HepG2 (cell line): ENCODE results near the gene THRA. TPM values are rescaled to one million over a fixed set of nuclear protein-coding genes. Genes with fewer than 3 reads are reported as not detected.
A peak's percentile ranks its signal among the peaks of the same experiment; 100 is the strongest.

Experiments
- ARNTL ChIP-seq: sonication (generic); formaldehyde crosslinking; IDR thresholded peaks from 2 replicates; pipeline ENCODE4 v1.4.0; 2020; ENCODE audit warnings: mild to moderate bottlenecking, missing genetic modification reagents
- ASH2L ChIP-seq: fragments of 300-600, 200-600 bp; sonication (generic); IDR thresholded peaks from 2 replicates; pipeline ENCODE4 v1.7.0; 2017; ENCODE audit warnings: low read depth, mild to moderate bottlenecking, moderate library complexity, mixed read lengths, low read length; ENCODE audit not compliant: insufficient read length
- ATF1 ChIP-seq: IDR thresholded peaks from 2 replicates; pipeline ENCODE4 v1.6.1; 2016; ENCODE audit warnings: mild to moderate bottlenecking, control low read depth
- BRD4 ChIP-seq: sonication (generic); formaldehyde crosslinking; IDR thresholded peaks from 2 replicates; pipeline ENCODE4 v1.4.0; 2020; ENCODE audit warnings: missing genetic modification reagents
- FOXP1 ChIP-seq, 2 experiments: fragments of 450-650 bp in 1 of 2; IDR thresholded peaks; 2 replicates each; pipeline ENCODE4 v1.6.1; 2017 to 2018; ENCODE audit warnings: antibody characterized with exemption in 1 of 2
- GABPB1 ChIP-seq: IDR thresholded peaks from 2 replicates; pipeline ENCODE4 v1.6.1; 2016; ENCODE audit warnings: mild to moderate bottlenecking, missing genetic modification reagents, moderate library complexity, missing compliant biosample characterization
- GFI1 ChIP-seq: sonication (generic); formaldehyde crosslinking; IDR thresholded peaks from 2 replicates; pipeline ENCODE4 v1.5.0; 2020; ENCODE audit warnings: missing genetic modification reagents, mild to moderate bottlenecking, borderline replicate concordance
- HNRNPLL ChIP-seq: fragments of 200-400 bp; formaldehyde crosslinking; IDR thresholded peaks from 2 replicates; pipeline ENCODE4 v1.6.1; 2017; ENCODE audit warnings: mild to moderate bottlenecking, low read depth, low read length; ENCODE audit not compliant: poor library complexity, severe bottlenecking
- NFKB2 ChIP-seq: sonication (generic); formaldehyde crosslinking; IDR thresholded peaks from 2 replicates; pipeline ENCODE4 v1.4.0; 2020; ENCODE audit warnings: missing genetic modification reagents, borderline replicate concordance
- PPARG ChIP-seq: conservative IDR thresholded peaks from 2 replicates; pipeline ENCODE4 v1.6.1; 2016; ENCODE audit warnings: missing biosample characterization, missing genetic modification reagents
- RFX3 ChIP-seq: IDR thresholded peaks from 2 replicates; pipeline ENCODE4 v1.6.1; 2016; ENCODE audit warnings: missing biosample characterization, missing genetic modification reagents
- TOE1 ChIP-seq: sonication (generic); formaldehyde crosslinking; IDR thresholded peaks from 2 replicates; pipeline ENCODE4 v1.4.0; 2020; ENCODE audit warnings: mild to moderate bottlenecking, missing genetic modification reagents
- ZBTB7B ChIP-seq: sonication (generic); formaldehyde crosslinking; IDR thresholded peaks from 2 replicates; pipeline ENCODE4 v1.4.0; 2020; ENCODE audit warnings: missing genetic modification reagents
- ZNF225 ChIP-seq: sonication (generic); formaldehyde crosslinking; IDR thresholded peaks from 2 replicates; pipeline ENCODE4 v1.4.0; 2020; ENCODE audit warnings: mild to moderate bottlenecking, missing genetic modification reagents
- ZNF274 ChIP-seq: sonication (generic); formaldehyde crosslinking; IDR thresholded peaks from 2 replicates; pipeline ENCODE4 v1.5.1; 2020; ENCODE audit warnings: mild to moderate bottlenecking, missing genetic modification reagents
- ZNF335 ChIP-seq: sonication (generic); formaldehyde crosslinking; IDR thresholded peaks from 2 replicates; pipeline ENCODE4 v1.4.0; 2020; ENCODE audit warnings: missing genetic modification reagents
- ZNF451 ChIP-seq: sonication (generic); formaldehyde crosslinking; IDR thresholded peaks from 2 replicates; pipeline ENCODE4 v1.5.0; 2020; ENCODE audit warnings: mild to moderate bottlenecking, missing genetic modification reagents
- ZNF660 ChIP-seq: sonication (generic); formaldehyde crosslinking; IDR thresholded peaks from 2 replicates; pipeline ENCODE4 v1.5.1; 2020; ENCODE audit warnings: mild to moderate bottlenecking, low read depth, missing genetic modification reagents, borderline replicate concordance
- ZNF713 ChIP-seq: sonication (generic); formaldehyde crosslinking; IDR thresholded peaks from 2 replicates; pipeline ENCODE4 v1.4.0; 2020; ENCODE audit warnings: mild to moderate bottlenecking, missing genetic modification reagents
- ZNF816 ChIP-seq: sonication (generic); formaldehyde crosslinking; IDR thresholded peaks from 2 replicates; pipeline ENCODE4 v1.8.0; 2022; ENCODE audit warnings: missing genetic modification reagents, mild to moderate bottlenecking, borderline replicate concordance
- ZSCAN31 ChIP-seq: sonication (generic); formaldehyde crosslinking; IDR thresholded peaks from 2 replicates; pipeline ENCODE4 v1.5.0; 2020; ENCODE audit warnings: low read depth, mild to moderate bottlenecking, missing genetic modification reagents
- polyA plus RNA-seq, 8 experiments: library from polyadenylated mRNA; depleted of rRNA in 3 of 8; stranded (reverse) in 7 of 8; unstranded in 1 of 8; fragments of >200 nt; fragmentation: Illumina TruSeq in 4 of 8; extraction: Trizol in 4 of 8; gene quantifications; 2 replicates each; pipeline versions ENCODE4 v1.2.1 to v1.2.3, GENCODE V29; 2011 to 2016; ENCODE audit warnings: low read depth in 4 of 8, missing spikeins in 1 of 8, mixed read lengths in 1 of 8; ENCODE audit not compliant: insufficient read depth in 1 of 8
- total RNA-seq, 5 experiments: library from RNA; depleted of rRNA; stranded (reverse); fragments of >200 nt; fragmentation: Illumina TruSeq; extraction: Trizol; gene quantifications; 2 replicates each; pipeline ENCODE4 v1.2.3, GENCODE V29; 2016; ENCODE audit warnings: low read depth in 1 of 5
- TF ChIP-seq, protein P1 (sequence below): sonication (generic); formaldehyde crosslinking; IDR thresholded peaks from 2 replicates; pipeline ENCODE4 v1.4.0; 2020; ENCODE audit warnings: mild to moderate bottlenecking, missing genetic modification reagents
- TF ChIP-seq, protein P2 (sequence below): IDR thresholded peaks from 2 replicates; pipeline ENCODE4 v1.6.1; 2012; ENCODE audit warnings: inconsistent platforms

THRA gene
- total and polyA plus RNA-seq, 2 of the 13 experiments (the other 11 are each of a cell fraction or from before 2014, with no cell fraction given) = 8.0 to 9.9 TPM

GRCh38 chr17:40063187-40063771 is 514 bp downstream of the THRA start (continued):
- 0 out of 2 replicates have a peak, but pooled peaks have one; percentile 33 for TF ChIP-seq BRD4 (CRISPR knock-in tag)
- 0 out of 2 replicates have a peak, but pooled peaks have one; percentile 16 for TF ChIP-seq ZSCAN31 (CRISPR knock-in tag)
- peak; percentile 62; the same call in 1 of the 2 replicates for TF ChIP-seq ZNF713 (CRISPR knock-in tag)
- TF ChIP-seq, protein P1, sequence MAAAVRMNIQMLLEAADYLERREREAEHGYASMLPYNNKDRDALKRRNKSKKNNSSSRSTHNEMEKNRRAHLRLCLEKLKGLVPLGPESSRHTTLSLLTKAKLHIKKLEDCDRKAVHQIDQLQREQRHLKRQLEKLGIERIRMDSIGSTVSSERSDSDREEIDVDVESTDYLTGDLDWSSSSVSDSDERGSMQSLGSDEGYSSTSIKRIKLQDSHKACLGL = 0 out of 2 replicates have a peak, but pooled peaks have one; percentile 48
- 0 out of 2 replicates have a peak, but pooled peaks have one; percentile 22 for TF ChIP-seq PPARG
- no peak for TF ChIP-seq FOXP1 (IDR thresholded peaks at IDR 0.05)
- peak; percentile 27; the same call in 1 of the 2 replicates for TF ChIP-seq FOXP1 (CRISPR knock-in tag; IDR thresholded peaks at IDR 0.05)
- TF ChIP-seq ZNF335 (CRISPR knock-in tag) = peak; percentile 91; the same call in 1 of the 2 replicates
- no peak for TF ChIP-seq RFX3 (CRISPR knock-in tag)
- TF ChIP-seq ZNF660 = no peak
- peak; percentile 67; the same call in 1 of the 2 replicates for TF ChIP-seq GFI1
- TF ChIP-seq ASH2L = peak; percentile 48
- TF ChIP-seq HNRNPLL = peak; percentile 81
- TF ChIP-seq NFKB2 (CRISPR knock-in tag) = no peak
- no peak; the same call in 1 of the 2 replicates for TF ChIP-seq ZNF451 (CRISPR knock-in tag)
- peak; percentile 63; the same call in 1 of the 2 replicates for TF ChIP-seq GABPB1 (CRISPR knock-in tag)
- TF ChIP-seq ZNF816 (CRISPR knock-in tag) = 0 out of 2 replicates have a peak, but pooled peaks have one; percentile 21
- TF ChIP-seq TOE1 (CRISPR knock-in tag) = no peak
- TF ChIP-seq ATF1 = no peak
- TF ChIP-seq ZNF274 (CRISPR knock-in tag) = peak; percentile 65; the same call in 1 of the 2 replicates
- TF ChIP-seq ARNTL = 0 out of 2 replicates have a peak, but pooled peaks have one; percentile 20
- TF ChIP-seq ZBTB7B = peak; percentile 67
- 0 out of 2 replicates have a peak, but pooled peaks have one; percentile 31 for TF ChIP-seq ZNF225 (CRISPR knock-in tag)
- TF ChIP-seq, protein P2, sequence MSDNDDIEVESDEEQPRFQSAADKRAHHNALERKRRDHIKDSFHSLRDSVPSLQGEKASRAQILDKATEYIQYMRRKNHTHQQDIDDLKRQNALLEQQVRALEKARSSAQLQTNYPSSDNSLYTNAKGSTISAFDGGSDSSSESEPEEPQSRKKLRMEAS = 0 out of 2 replicates have a peak, but pooled peaks have one; percentile 18
